Adrenal gland (tissue), 12 donors: Measurements from ENCODE around the gene LRRC28. TPM values are rescaled to one million over a fixed set of nuclear protein-coding genes. Genes with fewer than 3 reads are reported as not detected.

Source experiments
- DNase-seq, 7 donors: peaks; one replicate each; pipeline ENCODE4 v3.0.0-alpha.2; 2019 to 2020
- H3K27ac ChIP-seq, 5 donors: fragments of 200-600 bp; sonication (generic) in 4 of 5; 1 replicate in 3 of 5; 2 replicates in 2 of 5; pipeline versions ENCODE4 v1.5.1 to v1.8.0; 2016 to 2020; ENCODE audit warnings: mild to moderate bottlenecking in 1 of 5
- H3K27me3 ChIP-seq: fragments of 200-600 bp; 2 replicates; pipeline ENCODE4 v1.8.0; 2021
- H3K36me3 ChIP-seq, 2 donors: fragments of 200-600 bp; replicated peaks in 1 of 2; 1 replicate in 1 of 2; 2 replicates in 1 of 2; pipeline versions ENCODE4 v1.5.1 to v1.8.0; 2018 to 2022
- H3K4me1 ChIP-seq, 2 donors: fragments of 200-600 bp; replicated peaks in 1 of 2; 1 replicate in 1 of 2; 2 replicates in 1 of 2; pipeline versions ENCODE4 v1.5.1 to v1.8.0; 2018 to 2021
- H3K4me3 ChIP-seq, 4 donors: fragments of 200-600 bp; sonication (generic) in 3 of 4; one replicate each; pipeline ENCODE4 v1.5.1; 2016 to 2018
- H3K9me3 ChIP-seq, 3 donors: fragments of 200-600 bp; sonication (generic) in 1 of 3; replicated peaks in 1 of 3; 1 replicate in 2 of 3; 2 replicates in 1 of 3; pipeline versions ENCODE4 v1.5.1 to v1.8.0; 2016 to 2021
- POLR2A ChIP-seq, 2 donors: fragments of 450-650 bp; IDR thresholded peaks; one replicate each; pipeline ENCODE4 v1.6.1; 2017; ENCODE audit warnings: antibody characterized with exemption in 2 of 2, mild to moderate bottlenecking in 2 of 2, moderate library complexity in 1 of 2
- WGBS, 4 donors: extraction: QIAGEN DNeasy Blood & Tissue Kit in 2 of 4; methylation state at CpG; one replicate each; pipeline versions ENCODE4 v1.1.5 to v1.1.7; 2013 to 2017; 5-methylcytosine and 5-hydroxymethylcytosine counted together
- intact Hi-C, 2 donors: fragments of 100-400 bp; cut with DNase I; formaldehyde crosslinking; loops; one replicate each; pipeline versions ENCODE4 v1.14.1 to v1.15.0; 2022 to 2023
- polyA plus RNA-seq, 3 donors: library from polyadenylated mRNA; stranded (reverse); fragments of 200-250 nt in 2 of 3; fragments of 350-450 nt in 1 of 3; fragmentation: Illumina TruSeq in 1 of 3; extraction: RNeasy Lipid Tissue Mini Kit (QIAGEN cat#74804) in 1 of 3; gene quantifications; one replicate each; pipeline ENCODE4 v1.2.3, GENCODE V29; 2013 to 2014
- total RNA-seq, 9 donors: library from RNA; depleted of rRNA in 4 of 9; stranded (reverse); fragments of >200 nt in 4 of 9; fragments of 120-200 nt in 1 of 9; fragmentation: NEBNext Ultra II Directional in 1 of 9; extraction: Animal tissue kit (Norgen Biotek cat#: 25700) in 1 of 9; gene quantifications; one replicate each; pipeline versions ENCODE4 v1.1.0 to v1.2.4, GENCODE V29; 2013 to 2023
- TF ChIP-seq, protein P1 (sequence below), 6 experiments: fragments of 450-650 bp in 4 of 6; fragments of 200-600 bp in 2 of 6; sonication (generic) in 1 of 6; IDR thresholded peaks; 1 replicate in 5 of 6; 2 replicates in 1 of 6; pipeline versions ENCODE4 v1.5.1 to v1.8.0; 2016 to 2021; ENCODE audit warnings: antibody characterized with exemption in 6 of 6, mild to moderate bottlenecking in 2 of 6, moderate library complexity in 1 of 6
- donor health status: healthy with polysubstance abuse.
- donor health status: Bipolar disorder and iron deficiency.
- donor health status: DM: yes; HTN: yes; CAD: no.
- donor health status: DM: no; HTN: no; CAD: no.
- donor health status: DM: no; HTN: no; CAD: no.
- donor health status: DM: yes; HTN: yes; CAD: no.

The LRRC28 gene
- total and polyA plus RNA-seq, 12 donors, result 4.4 to 49.8 (median 22.0) TPM

DNA sequence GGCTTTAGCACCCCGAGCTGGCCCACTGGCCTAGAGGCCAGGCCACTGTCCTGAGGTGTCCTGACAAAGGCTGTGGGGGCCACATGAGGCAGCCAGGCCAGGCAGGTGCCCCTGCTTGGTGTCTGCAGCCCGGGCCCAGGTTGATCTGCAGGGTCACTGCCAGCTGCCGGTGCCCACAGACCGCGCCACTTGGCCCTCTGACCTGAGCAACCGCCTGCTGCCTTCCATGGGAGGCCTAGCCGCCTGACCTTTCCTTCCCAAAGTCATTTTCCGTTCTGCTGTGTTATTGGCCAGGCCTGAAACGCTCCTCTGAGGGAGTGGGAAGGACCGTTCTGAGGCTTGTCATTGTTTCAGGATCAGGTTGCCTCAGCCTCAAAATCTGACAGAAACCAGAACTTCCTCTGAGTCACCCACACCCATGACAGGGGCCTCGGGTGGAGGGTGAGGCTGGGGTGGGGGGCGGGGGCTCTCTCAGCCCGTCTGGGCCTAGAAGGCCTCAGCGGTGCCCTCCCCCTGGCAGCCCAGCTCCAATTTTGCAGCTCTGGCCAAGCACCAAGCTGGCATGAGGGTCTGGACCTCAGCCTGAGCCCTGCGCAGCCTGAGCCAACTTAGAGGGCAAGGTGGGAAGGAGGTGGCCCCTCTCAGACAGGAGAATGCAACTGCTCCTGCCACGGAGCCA lies 173.8 kb downstream of the LRRC28 start:
- Histone ChIP-seq H3K27ac (peak overlapping the region; percentile 46 to 86 (median 64)), H3K4me1 (no peaks in the 10 kb centered on the region), H3K27me3 (no peaks in the 10 kb centered on the region), H3K36me3 (no peaks in the 10 kb centered on the region), H3K9me3 (no peaks in the 10 kb centered on the region), H3K4me3 (no peak overlapping the region)
- intact Hi-C loops, result no loop called here
- TF ChIP-seq, protein P1, sequence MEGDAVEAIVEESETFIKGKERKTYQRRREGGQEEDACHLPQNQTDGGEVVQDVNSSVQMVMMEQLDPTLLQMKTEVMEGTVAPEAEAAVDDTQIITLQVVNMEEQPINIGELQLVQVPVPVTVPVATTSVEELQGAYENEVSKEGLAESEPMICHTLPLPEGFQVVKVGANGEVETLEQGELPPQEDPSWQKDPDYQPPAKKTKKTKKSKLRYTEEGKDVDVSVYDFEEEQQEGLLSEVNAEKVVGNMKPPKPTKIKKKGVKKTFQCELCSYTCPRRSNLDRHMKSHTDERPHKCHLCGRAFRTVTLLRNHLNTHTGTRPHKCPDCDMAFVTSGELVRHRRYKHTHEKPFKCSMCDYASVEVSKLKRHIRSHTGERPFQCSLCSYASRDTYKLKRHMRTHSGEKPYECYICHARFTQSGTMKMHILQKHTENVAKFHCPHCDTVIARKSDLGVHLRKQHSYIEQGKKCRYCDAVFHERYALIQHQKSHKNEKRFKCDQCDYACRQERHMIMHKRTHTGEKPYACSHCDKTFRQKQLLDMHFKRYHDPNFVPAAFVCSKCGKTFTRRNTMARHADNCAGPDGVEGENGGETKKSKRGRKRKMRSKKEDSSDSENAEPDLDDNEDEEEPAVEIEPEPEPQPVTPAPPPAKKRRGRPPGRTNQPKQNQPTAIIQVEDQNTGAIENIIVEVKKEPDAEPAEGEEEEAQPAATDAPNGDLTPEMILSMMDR (IDR thresholded peaks at IDR 0.05), result no peak
- no peak for TF ChIP-seq POLR2A (IDR thresholded peaks at IDR 0.05)
- WGBS, 4 donors, result 46 to 76% (median 60%) methylated on average over 9 to 16 of the region's 16 CpGs
- DNase-seq, result peak in 6 of 7 donors; percentile 24 to 67 (median 43)

DNA sequence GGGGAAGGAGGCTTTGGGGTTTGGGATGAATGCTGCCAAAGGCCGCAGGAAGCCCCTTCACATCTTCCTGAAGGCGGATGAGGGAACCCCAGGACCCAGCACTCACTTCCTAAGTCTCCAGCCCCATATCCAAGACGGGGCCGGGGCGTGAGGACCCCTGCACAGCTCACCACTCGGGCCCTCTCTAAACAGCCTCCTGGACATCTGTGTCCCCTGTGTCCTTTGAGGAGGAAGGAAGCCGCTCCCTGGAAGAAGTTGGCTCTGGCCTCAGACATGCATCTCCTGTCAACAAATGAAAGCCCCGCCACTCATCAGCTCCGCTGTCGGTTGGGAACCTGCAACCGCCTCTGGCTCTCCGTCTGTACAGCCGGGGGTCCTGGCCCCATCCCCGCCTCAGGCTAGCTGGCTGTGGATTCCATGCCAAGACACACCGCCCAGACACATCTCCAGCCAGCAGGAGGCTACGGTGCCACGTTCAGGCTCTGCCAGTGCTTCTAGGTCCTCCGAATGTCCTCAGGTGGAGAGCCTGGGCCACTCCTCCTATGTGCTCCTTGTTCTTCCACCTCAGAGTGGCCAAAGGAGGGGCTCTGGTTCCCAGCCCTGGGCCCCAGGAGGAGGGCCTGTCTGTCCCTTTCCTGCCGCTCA lies 174.5 kb downstream of the LRRC28 start:
- Histone ChIP-seq H3K9me3 (no peaks in the 10 kb centered on the region), H3K4me1 (no peaks in the 10 kb centered on the region), H3K4me3 (no peak overlapping the region), H3K27me3 (no peaks in the 10 kb centered on the region), H3K27ac (peak overlapping the region; percentile 46 to 86 (median 64)), H3K36me3 (no peaks in the 10 kb centered on the region)
- intact Hi-C loops, result no loop called here
- TF ChIP-seq, protein P1 (IDR thresholded peaks at IDR 0.05), result peak in 1 of 6 experiments; percentile 16
- no peak for TF ChIP-seq POLR2A (IDR thresholded peaks at IDR 0.05)
- DNase-seq, result peak in 3 of 7 donors; percentile 13 to 41 (median 14)
- 67 to 74% (median 72%) methylated on average over 5 to 19 of the region's 19 CpGs for WGBS, 4 donors

DNA sequence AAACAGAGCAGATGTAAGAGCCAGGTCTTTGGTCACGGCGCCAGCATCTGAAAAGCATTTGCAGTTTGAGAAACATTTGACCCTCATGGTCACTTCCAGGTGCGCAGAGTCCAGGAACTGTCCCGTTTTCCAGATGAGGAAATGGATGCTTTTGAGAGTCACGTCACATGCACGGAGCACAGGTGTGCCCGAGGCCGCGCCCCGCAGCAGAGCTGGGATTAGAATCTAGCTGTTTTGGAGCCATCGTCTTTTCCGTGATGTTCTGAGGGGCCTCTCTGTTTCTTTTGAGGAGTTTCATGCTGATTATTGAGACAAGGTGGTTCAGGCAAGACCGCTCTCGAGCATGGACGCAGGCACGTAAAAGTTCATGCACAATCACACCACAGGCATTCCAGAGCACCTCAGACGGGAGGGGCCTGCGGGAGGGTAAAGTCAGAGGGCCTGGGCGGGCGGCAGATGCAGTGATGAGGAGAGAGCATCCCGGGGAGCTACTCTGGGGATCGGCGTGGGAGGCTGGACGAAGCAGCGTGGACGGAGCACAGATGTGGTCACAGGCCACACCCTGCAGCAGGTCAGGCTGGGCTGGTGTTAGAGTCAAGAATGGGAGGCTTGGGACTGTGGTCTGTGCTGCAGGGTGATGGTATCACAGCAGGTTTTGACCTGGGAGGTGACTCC lies 175.3 kb downstream of the LRRC28 start:
- DNase-seq, result peak in 2 of 7 donors; percentile 7 to 9
- Histone ChIP-seq H3K9me3 (no peaks in the 10 kb centered on the region), H3K4me3 (no peak overlapping the region), H3K27ac (peak overlapping the region in 1 of 5 donors; percentile 86), H3K4me1 (no peaks in the 10 kb centered on the region), H3K27me3 (no peaks in the 10 kb centered on the region), H3K36me3 (no peaks in the 10 kb centered on the region)
- intact Hi-C loops, result no loop called here
- TF ChIP-seq, protein P1 (IDR thresholded peaks at IDR 0.05), result no peak
- no peak for TF ChIP-seq POLR2A (IDR thresholded peaks at IDR 0.05)
- 85 to 87% (median 86%) methylated on average over 24 to 26 of the region's 26 CpGs for WGBS, 4 donors

DNA sequence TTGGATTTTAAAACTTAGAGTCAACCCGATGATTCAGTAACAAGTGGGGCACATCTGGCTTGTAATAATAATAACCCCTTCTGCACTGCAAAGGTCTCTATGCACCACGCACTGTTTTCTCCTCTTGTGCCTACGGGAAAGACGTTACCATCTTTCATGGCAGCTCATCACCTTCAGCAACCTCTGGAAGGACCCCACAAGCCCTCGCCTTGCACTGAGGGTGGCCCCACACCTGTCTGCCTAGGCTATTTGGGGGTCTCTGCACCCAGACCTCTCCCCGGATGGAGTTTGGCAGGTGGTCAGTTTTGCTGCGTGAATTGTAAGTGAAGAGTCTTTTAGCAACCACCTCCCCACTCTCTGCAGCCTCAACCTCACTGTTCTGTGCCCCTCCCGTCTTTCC lies 175.9 kb downstream of the LRRC28 start:
- no peaks in the 10 kb centered on the region for H3K4me1 ChIP-seq
- no peaks in the 10 kb centered on the region for H3K27me3 ChIP-seq
- WGBS, 4 donors, result 79 to 84% (median 81%) methylated on average over 7 to 8 of the region's 8 CpGs
- no peaks in the 10 kb centered on the region for H3K9me3 ChIP-seq
- intact Hi-C loops, result no loop called here
- peak in 2 of 7 donors; percentile 1 to 2 for DNase-seq
- H3K4me3 ChIP-seq, result no peak overlapping the region
- H3K36me3 ChIP-seq, result no peaks in the 10 kb centered on the region
- H3K27ac ChIP-seq, result no peak overlapping the region
- TF ChIP-seq POLR2A (IDR thresholded peaks at IDR 0.05), result no peak
- TF ChIP-seq, protein P1 (IDR thresholded peaks at IDR 0.05), result no peak
